ENCODE data around the gene DNAAF9.

- TF ChIP-seq, protein P1, sequence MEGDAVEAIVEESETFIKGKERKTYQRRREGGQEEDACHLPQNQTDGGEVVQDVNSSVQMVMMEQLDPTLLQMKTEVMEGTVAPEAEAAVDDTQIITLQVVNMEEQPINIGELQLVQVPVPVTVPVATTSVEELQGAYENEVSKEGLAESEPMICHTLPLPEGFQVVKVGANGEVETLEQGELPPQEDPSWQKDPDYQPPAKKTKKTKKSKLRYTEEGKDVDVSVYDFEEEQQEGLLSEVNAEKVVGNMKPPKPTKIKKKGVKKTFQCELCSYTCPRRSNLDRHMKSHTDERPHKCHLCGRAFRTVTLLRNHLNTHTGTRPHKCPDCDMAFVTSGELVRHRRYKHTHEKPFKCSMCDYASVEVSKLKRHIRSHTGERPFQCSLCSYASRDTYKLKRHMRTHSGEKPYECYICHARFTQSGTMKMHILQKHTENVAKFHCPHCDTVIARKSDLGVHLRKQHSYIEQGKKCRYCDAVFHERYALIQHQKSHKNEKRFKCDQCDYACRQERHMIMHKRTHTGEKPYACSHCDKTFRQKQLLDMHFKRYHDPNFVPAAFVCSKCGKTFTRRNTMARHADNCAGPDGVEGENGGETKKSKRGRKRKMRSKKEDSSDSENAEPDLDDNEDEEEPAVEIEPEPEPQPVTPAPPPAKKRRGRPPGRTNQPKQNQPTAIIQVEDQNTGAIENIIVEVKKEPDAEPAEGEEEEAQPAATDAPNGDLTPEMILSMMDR (conservative IDR thresholded peaks at IDR 0.05; ENCODE audit: low read length) = no peak
- TF ChIP-seq EZH2phosphoT487 (IDR thresholded peaks at IDR 0.05; ENCODE audit: borderline replicate concordance) = no peak
Observed at GRCh38 chr20:3378138-3378537, 29.3 kb downstream of the DNAAF9 start.

All from Loucy (cell line).